Ishikawa (cell line): Measurements from ENCODE around the gene PTPRN2.

Experiments
- CEBPB ChIP-seq: IDR thresholded peaks from 2 replicates; pipeline ENCODE4 v1.6.1; 2012
- CREB1 ChIP-seq: IDR thresholded peaks from 2 replicates; pipeline ENCODE4 v1.6.1; 2012; ENCODE audit warnings: low read depth
- EGR1 ChIP-seq: IDR thresholded peaks from 2 replicates; pipeline ENCODE4 v1.6.1; 2012
- EP300 ChIP-seq: IDR thresholded peaks from 2 replicates; pipeline ENCODE4 v1.6.1; 2012; ENCODE audit warnings: borderline replicate concordance
- FOXM1 ChIP-seq: IDR thresholded peaks from 2 replicates; pipeline ENCODE4 v1.6.1; 2012; ENCODE audit warnings: low read depth, borderline replicate concordance
- MAX ChIP-seq: IDR thresholded peaks from 2 replicates; pipeline ENCODE4 v1.6.1; 2012
- NFIC ChIP-seq: IDR thresholded peaks from 2 replicates; pipeline ENCODE4 v1.6.1; 2012
- RAD21 ChIP-seq: IDR thresholded peaks from 2 replicates; pipeline ENCODE4 v1.6.1; 2012; ENCODE audit warnings: low read depth
- REST ChIP-seq: IDR thresholded peaks from 2 replicates; pipeline ENCODE4 v1.6.1; 2012; ENCODE audit warnings: low read depth, mild to moderate bottlenecking
- TAF1 ChIP-seq: IDR thresholded peaks from 2 replicates; pipeline ENCODE4 v1.6.1; 2012; ENCODE audit warnings: low read depth, mild to moderate bottlenecking
- TCF12 ChIP-seq: IDR thresholded peaks from 2 replicates; pipeline ENCODE4 v1.6.1; 2012; ENCODE audit warnings: low read depth
- TEAD4 ChIP-seq: IDR thresholded peaks from 2 replicates; pipeline ENCODE4 v1.6.1; 2012
- USF1 ChIP-seq: IDR thresholded peaks from 2 replicates; pipeline ENCODE4 v1.6.1; 2012
- YY1 ChIP-seq: IDR thresholded peaks from 2 replicates; pipeline ENCODE4 v1.6.1; 2012; ENCODE audit warnings: low read depth
- ZBTB7A ChIP-seq: IDR thresholded peaks from 2 replicates; pipeline ENCODE4 v1.6.1; 2012; ENCODE audit warnings: low read depth

The PTPRN2 gene

GRCh38 chr7:157616931-157617330, 970.7 kb downstream of the PTPRN2 start:
- TF ChIP-seq FOXM1 (no peak), MAX (no peak), CEBPB (no peak), USF1 (no peak), RAD21 (no peak), CREB1 (no peak), TAF1 (no peak), NFIC (no peak), YY1 (no peak), TEAD4 (no peak), ZBTB7A (no peak), TCF12 (no peak), EP300 (no peak), REST (no peak), EGR1 (no peak)

GRCh38 chr7:157616426-157616825, 971.2 kb downstream of the PTPRN2 start:
- TF ChIP-seq FOXM1 = no peak
- no peak for TF ChIP-seq TCF12
- no peak for TF ChIP-seq NFIC
- no peak for TF ChIP-seq MAX
- no peak for TF ChIP-seq RAD21
- no peak for TF ChIP-seq ZBTB7A
- TF ChIP-seq USF1 = no peak
- TF ChIP-seq EP300 = no peak
- TF ChIP-seq TAF1 = no peak
- TF ChIP-seq CEBPB = no peak

GRCh38 chr7:157615852-157616251, 971.8 kb downstream of the PTPRN2 start:
- TF ChIP-seq FOXM1 (no peak), CEBPB (no peak), CREB1 (no peak), REST (no peak), NFIC (no peak), RAD21 (no peak), EGR1 (no peak), MAX (no peak), TAF1 (no peak), EP300 (no peak), USF1 (no peak), YY1 (no peak), TEAD4 (no peak), ZBTB7A (no peak), TCF12 (no peak)

GRCh38 chr7:157615101-157615817, 972.4 kb downstream of the PTPRN2 start:
- TF ChIP-seq YY1 (no peak), TAF1 (no peak), FOXM1 (no peak), EP300 (no peak), CREB1 (no peak)

- no peak for TF ChIP-seq CREB1
- no peak for TF ChIP-seq REST
- TF ChIP-seq TAF1 = no peak
- no peak for TF ChIP-seq NFIC
Observed at GRCh38 chr7:157614457-157615020, 973.1 kb downstream of the PTPRN2 start.
